AG04450 (cell line): ENCODE measurements around the gene PHOSPHO2. TPM values are rescaled to one million over a fixed set of nuclear protein-coding genes. Genes with fewer than 3 reads are reported as not detected.

ENCODE experiments used
- CTCF ChIA-PET: fragments of 300-600, 350-600 bp; formaldehyde crosslinking; extraction: SDS; loops from one replicate; lab custom pipeline; 2022; ENCODE audit warnings: antibody characterized with exemption, inconsistent platforms; lab: Charles Lee
- POLR2A ChIA-PET: fragments of 350-600 bp; formaldehyde crosslinking; extraction: SDS; loops from one replicate; lab custom pipeline; 2021; ENCODE audit warnings: antibody characterized with exemption, inconsistent platforms; lab: Yijun Ruan, JAX
- DNase-seq: peaks from one replicate; pipeline ENCODE4 v3.0.0-alpha.2; 2011; ENCODE audit warnings: low read depth, low spot score
- H3K27ac ChIP-seq: one replicate; pipeline ENCODE4 v1.5.1; 2012; ENCODE audit warnings: low read depth, low read length, control low read depth
- H3K27me3 ChIP-seq: one replicate; pipeline ENCODE4 v1.6.0; 2012; ENCODE audit warnings: low read length; ENCODE audit not compliant: control insufficient read depth, insufficient read depth
- H3K4me3 ChIP-seq: 2 replicates; pipeline ENCODE4 v1.5.1; 2011; ENCODE audit warnings: mild to moderate bottlenecking, low read depth, low read length, control low read depth
- H3K9me3 ChIP-seq: 2 replicates; pipeline ENCODE4 v1.5.1; 2012; ENCODE audit warnings: low read length; ENCODE audit not compliant: control insufficient read depth, insufficient read depth
- polyA plus RNA-seq: library from polyadenylated mRNA; depleted of rRNA; stranded (reverse); fragments of >200 nt; gene quantifications from 2 replicates; pipeline ENCODE4 v1.2.3, GENCODE V29; 2011
- TF ChIP-seq, protein P1 (sequence below): IDR thresholded peaks from 2 replicates; pipeline ENCODE4 v1.5.1; 2011; ENCODE audit warnings: low read depth, low read length, control low read depth, inconsistent platforms

Gene PHOSPHO2
- polyA plus RNA-seq, 1 experiment: 1.9 TPM

DNA sequence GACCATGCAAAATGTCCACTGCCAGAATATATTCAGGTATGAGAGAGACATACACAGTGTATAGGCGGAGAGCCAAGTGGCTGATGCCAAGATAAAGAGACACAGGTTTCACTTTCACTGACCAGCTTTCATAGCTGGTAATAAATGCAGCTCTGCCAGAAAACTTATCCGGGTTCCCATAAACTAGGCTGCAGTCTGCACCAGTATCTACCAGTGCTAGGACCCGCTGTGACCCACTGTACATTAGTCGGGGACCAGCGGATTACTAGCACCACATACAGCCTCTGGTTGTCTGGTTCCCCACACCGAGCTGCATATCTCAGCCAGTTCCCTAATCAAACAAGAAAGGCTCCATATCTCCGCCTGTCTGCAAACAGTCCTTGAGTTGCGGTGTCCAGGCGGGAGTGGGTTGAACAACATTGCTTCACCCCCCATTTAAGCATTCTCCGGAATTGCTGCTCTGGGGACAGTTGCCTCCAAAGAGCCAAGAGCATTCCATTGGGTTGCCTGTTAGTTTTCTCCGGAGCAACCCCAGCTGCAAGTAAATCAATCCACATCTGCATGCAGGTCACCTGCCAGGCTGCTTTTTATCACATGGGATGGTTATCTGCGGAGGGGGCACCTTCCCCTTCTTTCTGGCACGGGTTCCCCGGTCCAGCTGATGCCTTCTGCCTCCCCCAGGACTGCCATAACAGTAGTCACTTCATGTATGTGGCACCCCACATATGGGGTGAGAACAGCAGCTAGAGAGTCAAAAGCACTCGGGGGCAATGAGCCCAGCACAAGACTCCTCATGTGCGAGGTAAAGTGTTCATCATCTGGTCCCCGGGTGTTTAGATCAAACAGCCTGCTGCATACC is 21.3 kb downstream of the PHOSPHO2 start:
- Histone ChIP-seq H3K27me3 (no peaks in the 10 kb centered on the region), H3K9me3 (no peaks in the 10 kb centered on the region), H3K4me3 (peak overlapping the region; percentile 5), H3K27ac (peak overlapping the region; percentile 47)
- ChIA-PET CTCF (no interaction called here), POLR2A (interaction anchor here (0.6 to 2.5 kb wide), 3 partner anchors 10 to 273 kb away, joined by 3 to 17 read pairs (median 3); partner anchors contain the start of gene UBR3)
- DNase-seq: no peak
- TF ChIP-seq, protein P1, sequence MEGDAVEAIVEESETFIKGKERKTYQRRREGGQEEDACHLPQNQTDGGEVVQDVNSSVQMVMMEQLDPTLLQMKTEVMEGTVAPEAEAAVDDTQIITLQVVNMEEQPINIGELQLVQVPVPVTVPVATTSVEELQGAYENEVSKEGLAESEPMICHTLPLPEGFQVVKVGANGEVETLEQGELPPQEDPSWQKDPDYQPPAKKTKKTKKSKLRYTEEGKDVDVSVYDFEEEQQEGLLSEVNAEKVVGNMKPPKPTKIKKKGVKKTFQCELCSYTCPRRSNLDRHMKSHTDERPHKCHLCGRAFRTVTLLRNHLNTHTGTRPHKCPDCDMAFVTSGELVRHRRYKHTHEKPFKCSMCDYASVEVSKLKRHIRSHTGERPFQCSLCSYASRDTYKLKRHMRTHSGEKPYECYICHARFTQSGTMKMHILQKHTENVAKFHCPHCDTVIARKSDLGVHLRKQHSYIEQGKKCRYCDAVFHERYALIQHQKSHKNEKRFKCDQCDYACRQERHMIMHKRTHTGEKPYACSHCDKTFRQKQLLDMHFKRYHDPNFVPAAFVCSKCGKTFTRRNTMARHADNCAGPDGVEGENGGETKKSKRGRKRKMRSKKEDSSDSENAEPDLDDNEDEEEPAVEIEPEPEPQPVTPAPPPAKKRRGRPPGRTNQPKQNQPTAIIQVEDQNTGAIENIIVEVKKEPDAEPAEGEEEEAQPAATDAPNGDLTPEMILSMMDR: no peak

DNA sequence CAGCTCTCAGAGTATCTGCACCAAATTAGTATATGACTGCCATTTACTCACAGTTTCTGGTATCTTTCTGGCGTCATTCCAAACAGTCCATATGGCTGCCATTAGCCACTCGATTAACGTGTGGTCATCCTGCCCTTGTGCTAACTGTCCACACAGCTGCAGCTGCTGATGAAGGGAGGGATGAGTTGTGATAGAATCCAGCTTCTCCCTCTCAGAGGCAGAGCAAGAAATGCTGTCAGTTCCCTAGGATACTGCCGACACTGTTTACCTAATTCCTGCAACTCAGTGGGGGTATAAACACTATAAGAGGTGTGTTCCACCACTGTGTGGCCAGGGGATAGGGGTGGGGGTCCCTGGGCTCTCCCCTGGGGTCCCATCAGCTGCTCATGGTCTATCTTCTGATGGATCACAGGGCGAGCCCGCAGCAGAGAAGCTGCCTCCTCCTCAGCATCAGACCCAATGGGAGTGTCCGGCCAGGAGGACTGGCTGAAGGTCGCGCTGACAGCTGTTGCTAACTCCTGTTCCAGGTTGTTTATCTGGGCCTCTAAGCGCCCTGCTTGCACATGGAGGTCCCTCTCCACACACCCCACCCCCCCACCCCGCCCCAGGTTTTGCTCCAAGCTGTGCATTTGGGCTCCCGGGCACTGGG is 22.1 kb downstream of the PHOSPHO2 start:
- Histone ChIP-seq H3K9me3 (no peaks in the 10 kb centered on the region), H3K27ac (peak overlapping the region; percentile 61), H3K4me3 (peak overlapping the region; percentile 32), H3K27me3 (no peaks in the 10 kb centered on the region)
- TF ChIP-seq, protein P1: no peak
- CTCF ChIA-PET: interaction anchor here (0.6 kb wide), 1 partner anchor 264 kb away, joined by 3 read pairs; no protein-coding TSS in a partner anchor
- POLR2A ChIA-PET: interaction anchor here (0.6 to 2.5 kb wide), 5 partner anchors 11 to 274 kb away, joined by 3 to 17 read pairs (median 3); partner anchors contain the start of gene UBR3
- DNase-seq: peak; percentile 55

DNA sequence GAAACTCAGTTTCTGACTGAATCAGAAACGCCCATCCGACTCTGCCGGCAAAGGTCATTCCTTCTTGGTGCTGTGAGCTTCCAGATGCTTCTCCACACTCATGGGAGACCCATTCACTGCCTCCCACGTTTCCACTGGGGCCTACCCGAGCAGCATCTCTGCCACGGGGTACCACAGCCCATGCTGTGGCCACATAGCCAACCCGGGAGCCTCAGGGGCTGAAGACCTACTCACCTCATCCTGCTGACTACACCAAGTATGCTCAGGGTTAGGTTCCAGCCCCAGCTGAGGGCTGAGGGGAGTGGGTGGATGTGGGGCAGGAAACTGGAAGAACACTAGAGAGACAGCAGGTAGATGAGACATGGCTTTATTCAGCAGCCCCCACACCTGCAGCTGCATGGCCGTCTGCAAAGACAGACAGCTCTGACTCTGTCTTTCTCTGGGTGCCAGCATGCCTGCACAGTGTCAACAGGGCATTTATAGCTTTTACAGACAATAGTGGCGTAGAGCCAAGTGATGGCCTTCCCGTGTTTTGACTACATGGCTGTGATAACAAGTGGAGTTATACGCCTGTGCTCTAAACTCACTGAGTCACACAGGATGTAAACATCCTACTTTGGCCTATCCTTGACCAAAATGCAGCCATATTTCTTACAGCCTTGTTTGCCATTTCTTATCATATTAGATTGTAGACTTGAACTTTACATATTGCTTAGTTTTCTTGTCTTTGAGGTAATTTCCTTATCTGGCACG is 22.8 kb downstream of the PHOSPHO2 start:
- POLR2A ChIA-PET: interaction anchor here (0.7 to 2.5 kb wide), 3 partner anchors 11 to 76 kb away, joined by 3 to 17 read pairs (median 3); no protein-coding TSS in a partner anchor
- CTCF ChIA-PET: interaction anchor here (0.6 kb wide), 1 partner anchor 265 kb away, joined by 3 read pairs; no protein-coding TSS in a partner anchor
- Histone ChIP-seq H3K27me3 (no peaks in the 10 kb centered on the region), H3K4me3 (no peak overlapping the region), H3K27ac (no peak overlapping the region), H3K9me3 (no peaks in the 10 kb centered on the region)
- TF ChIP-seq, protein P1: no peak
- DNase-seq: no peak

DNA sequence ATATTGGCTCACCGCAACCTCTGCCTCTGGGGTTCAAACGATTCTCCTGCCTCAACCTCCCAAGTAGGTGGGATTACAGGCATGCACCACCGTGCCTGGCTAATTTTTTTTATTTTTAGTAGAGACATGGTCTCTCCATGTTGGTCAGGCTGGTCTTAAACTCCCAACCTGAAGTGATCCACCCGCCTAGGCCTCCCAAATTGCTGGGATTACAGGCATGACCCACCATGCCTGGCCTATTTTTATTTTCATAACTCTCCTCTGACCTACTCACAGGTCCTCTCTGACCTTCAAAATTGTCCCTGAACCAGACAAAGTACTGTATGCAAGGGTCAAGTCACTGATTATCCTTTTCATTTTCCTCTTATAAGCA is 23.4 kb downstream of the PHOSPHO2 start:
- POLR2A ChIA-PET: no interaction called here
- Histone ChIP-seq H3K9me3 (no peaks in the 10 kb centered on the region), H3K27ac (no peak overlapping the region), H3K4me3 (no peak overlapping the region), H3K27me3 (no peaks in the 10 kb centered on the region)
- CTCF ChIA-PET: no interaction called here
- DNase-seq: no peak
- TF ChIP-seq, protein P1: no peak
